CD8-positive, alpha-beta memory T cell (primary cell): ENCODE data around the gene HEPN1. TPM values are rescaled to one million over a fixed set of nuclear protein-coding genes. Genes with fewer than 3 reads are reported as not detected.

Experiments used
- CTCF ChIA-PET: fragments of 350-600 bp; sonication (Branson Sonifier 250); formaldehyde crosslinking; loops from one replicate; lab custom pipeline; 2021; ENCODE audit warnings: antibody characterized with exemption; lab: Charles Lee
- POLR2A ChIA-PET: fragments of 350-600 bp; sonication (Branson Sonifier 250); formaldehyde crosslinking; loops from one replicate; lab custom pipeline; 2021; ENCODE audit warnings: antibody characterized with exemption; lab: Charles Lee
- DNase-seq, 5 donors: peaks; one replicate each; pipeline versions ENCODE4 v3.0.0 to v3.0.0-alpha.2; 2020 to 2022; ENCODE audit warnings: mixed read lengths in 1 of 5
- H3K27ac ChIP-seq: one replicate; pipeline ENCODE4 v1.7.0; 2013; ENCODE audit warnings: low read depth, mild to moderate bottlenecking, low read length, moderate library complexity
- H3K27me3 ChIP-seq: 2 replicates; pipeline ENCODE4 v1.7.0; 2013; ENCODE audit warnings: low read length, mild to moderate bottlenecking; ENCODE audit not compliant: insufficient read depth, poor library complexity, severe bottlenecking
- H3K36me3 ChIP-seq: 2 replicates; pipeline ENCODE4 v1.7.0; 2013; ENCODE audit warnings: mild to moderate bottlenecking, low read length, moderate library complexity; ENCODE audit not compliant: insufficient read depth
- H3K4me1 ChIP-seq: 2 replicates; pipeline ENCODE4 v1.7.0; 2013; ENCODE audit warnings: mild to moderate bottlenecking, low read length, moderate library complexity; ENCODE audit not compliant: insufficient read depth
- H3K4me3 ChIP-seq: 2 replicates; pipeline ENCODE4 v1.7.0; 2013; ENCODE audit warnings: mild to moderate bottlenecking, low read length
- H3K9me3 ChIP-seq: 2 replicates; pipeline ENCODE4 v1.7.0; 2013; ENCODE audit warnings: mild to moderate bottlenecking, low read length
- H3K27ac Mint-ChIP-seq, 8 donors: one replicate each; pipeline ENCODE4 v1.8.0; 2020 to 2021; ENCODE audit warnings: mixed read lengths in 8 of 8, mild to moderate bottlenecking in 6 of 8, inconsistent platforms in 3 of 8, moderate library complexity in 3 of 8
- H3K27me3 Mint-ChIP-seq, 2 donors: one replicate each; pipeline ENCODE4 v1.8.0; 2020 to 2021; ENCODE audit warnings: mixed read lengths in 2 of 2, mild to moderate bottlenecking in 1 of 2, moderate library complexity in 1 of 2
- H3K36me3 Mint-ChIP-seq, 3 donors: one replicate each; pipeline ENCODE4 v1.8.0; 2020 to 2021; ENCODE audit warnings: mixed read lengths in 3 of 3, inconsistent platforms in 1 of 3, mild to moderate bottlenecking in 1 of 3
- H3K4me1 Mint-ChIP-seq, 3 donors: one replicate each; pipeline ENCODE4 v1.8.0; 2020 to 2021; ENCODE audit warnings: mixed read lengths in 3 of 3, inconsistent platforms in 1 of 3, mild to moderate bottlenecking in 1 of 3
- H3K4me3 Mint-ChIP-seq, 7 donors: one replicate each; pipeline ENCODE4 v1.8.0; 2020 to 2021; ENCODE audit warnings: mixed read lengths in 7 of 7, mild to moderate bottlenecking in 6 of 7, moderate library complexity in 4 of 7, inconsistent platforms in 2 of 7
- H3K9me3 Mint-ChIP-seq, 5 donors: one replicate each; pipeline ENCODE4 v1.8.0; 2020 to 2022; ENCODE audit warnings: mixed read lengths in 5 of 5, mild to moderate bottlenecking in 3 of 5, moderate library complexity in 2 of 5, inconsistent platforms in 1 of 5
- polyA plus RNA-seq: library from polyadenylated mRNA; unstranded; fragments of 300-500 nt; fragmentation: Illumina TruSeq; gene quantifications from one replicate; pipeline ENCODE4 v1.2.3, GENCODE V29; 2021
- total RNA-seq, 2 experiments: library from RNA; stranded (reverse); gene quantifications; one replicate each; pipeline ENCODE4 v1.2.3, GENCODE V29; 2021

The HEPN1 gene
- total and polyA plus RNA-seq, 3 experiments from 2014 or later, result not detected

- no peak for DNase-seq
- no peaks in the 10 kb centered on the region for H3K36me3 Mint-ChIP-seq
- Histone ChIP-seq H3K36me3 (no peaks in the 10 kb centered on the region), H3K27me3 (peaks cover 4% of the 10 kb centered on the region), H3K4me1 (no peaks in the 10 kb centered on the region), H3K9me3 (no peaks in the 10 kb centered on the region), H3K4me3 (no peak overlapping the region), H3K27ac (no peak overlapping the region)
- ChIA-PET POLR2A (no interaction called here), CTCF (interaction anchor here (2.2 kb wide), 1 partner anchor 10 kb away, joined by 7 read pairs; no protein-coding TSS in a partner anchor)
- H3K27me3 Mint-ChIP-seq, result peaks cover 4 to 30% of the 10 kb centered on the region in 2 donors
- no peaks in the 10 kb centered on the region for H3K4me1 Mint-ChIP-seq
- H3K27ac Mint-ChIP-seq, result peak overlapping the region in 1 of 8 donors; percentile 88
- H3K4me3 Mint-ChIP-seq, result no peak overlapping the region
- no peaks in the 10 kb centered on the region for H3K9me3 Mint-ChIP-seq
Measured at GRCh38 chr11:124886476-124886875, 32.6 kb upstream of the HEPN1 start.

- Mint-ChIP-seq H3K36me3 (no peaks in the 10 kb centered on the region), H3K27me3 (peaks cover 4 to 30% of the 10 kb centered on the region in 2 donors), H3K4me3 (no peak overlapping the region), H3K9me3 (no peaks in the 10 kb centered on the region), H3K27ac (no peak overlapping the region), H3K4me1 (no peaks in the 10 kb centered on the region)
- no peak overlapping the region for H3K4me3 ChIP-seq
- CTCF ChIA-PET, result interaction anchor here (0.6 to 2.2 kb wide), 2 partner anchors 11 kb away, joined by 3 to 7 read pairs; no protein-coding TSS in a partner anchor
- H3K27ac ChIP-seq, result no peak overlapping the region
- no peak for DNase-seq
- H3K27me3 ChIP-seq, result peaks cover 4% of the 10 kb centered on the region
- H3K36me3 ChIP-seq, result no peaks in the 10 kb centered on the region
- H3K4me1 ChIP-seq, result no peaks in the 10 kb centered on the region
- no peaks in the 10 kb centered on the region for H3K9me3 ChIP-seq
- POLR2A ChIA-PET, result no interaction called here
Measured at GRCh38 chr11:124886978-124887666, 31.9 kb upstream of the HEPN1 start.

- H3K27me3 ChIP-seq, result peaks cover 4% of the 10 kb centered on the region
- no peaks in the 10 kb centered on the region for H3K9me3 Mint-ChIP-seq
- H3K9me3 ChIP-seq, result no peaks in the 10 kb centered on the region
- H3K27ac Mint-ChIP-seq, result no peak overlapping the region
- no peak for DNase-seq
- no peak overlapping the region for H3K27ac ChIP-seq
- no peaks in the 10 kb centered on the region for H3K4me1 Mint-ChIP-seq
- H3K27me3 Mint-ChIP-seq, result peaks cover 4 to 30% of the 10 kb centered on the region in 2 donors
- no peaks in the 10 kb centered on the region for H3K36me3 ChIP-seq
- CTCF ChIA-PET, result interaction anchor here (0.6 to 2.2 kb wide), 2 partner anchors 11 kb away, joined by 3 to 7 read pairs; no protein-coding TSS in a partner anchor
- H3K4me1 ChIP-seq, result no peaks in the 10 kb centered on the region
- H3K4me3 Mint-ChIP-seq, result no peak overlapping the region
- POLR2A ChIA-PET, result no interaction called here
- no peaks in the 10 kb centered on the region for H3K36me3 Mint-ChIP-seq
- no peak overlapping the region for H3K4me3 ChIP-seq
Measured at GRCh38 chr11:124887667-124888013, 31.4 kb upstream of the HEPN1 start.

- no peaks in the 10 kb centered on the region for H3K36me3 ChIP-seq
- Mint-ChIP-seq H3K27ac (peak overlapping the region in 1 of 8 donors; percentile 35), H3K27me3 (peaks cover 1 to 30% of the 10 kb centered on the region in 2 donors), H3K4me1 (no peaks in the 10 kb centered on the region), H3K4me3 (no peak overlapping the region), H3K9me3 (no peaks in the 10 kb centered on the region), H3K36me3 (no peaks in the 10 kb centered on the region)
- POLR2A ChIA-PET, result no interaction called here
- no peak for DNase-seq
- no peaks in the 10 kb centered on the region for H3K9me3 ChIP-seq
- H3K27me3 ChIP-seq, result peaks cover 4% of the 10 kb centered on the region
- no peaks in the 10 kb centered on the region for H3K4me1 ChIP-seq
- H3K4me3 ChIP-seq, result no peak overlapping the region
- H3K27ac ChIP-seq, result no peak overlapping the region
- CTCF ChIA-PET, result interaction anchor here (0.5 to 2.4 kb wide), 3 partner anchors 13 to 1558 kb away, joined by 3 to 7 read pairs (median 4); no protein-coding TSS in a partner anchor
Measured at GRCh38 chr11:124889191-124890091, 29.6 kb upstream of the HEPN1 start.

- ChIA-PET CTCF (interaction anchor here (2.4 kb wide), 1 partner anchor 14 kb away, joined by 7 read pairs; no protein-coding TSS in a partner anchor), POLR2A (no interaction called here)
- H3K4me3 Mint-ChIP-seq, result no peak overlapping the region
- Histone ChIP-seq H3K4me1 (no peaks in the 10 kb centered on the region), H3K36me3 (no peaks in the 10 kb centered on the region), H3K9me3 (no peaks in the 10 kb centered on the region), H3K27ac (no peak overlapping the region), H3K27me3 (no peaks in the 10 kb centered on the region), H3K4me3 (no peak overlapping the region)
- DNase-seq, result no peak
- H3K27ac Mint-ChIP-seq, result no peak overlapping the region
- H3K27me3 Mint-ChIP-seq, result peaks cover 1 to 33% of the 10 kb centered on the region in 2 donors
- no peaks in the 10 kb centered on the region for H3K4me1 Mint-ChIP-seq
- H3K9me3 Mint-ChIP-seq, result no peaks in the 10 kb centered on the region
- H3K36me3 Mint-ChIP-seq, result no peaks in the 10 kb centered on the region
Measured at GRCh38 chr11:124890151-124890550, 28.9 kb upstream of the HEPN1 start.

- Mint-ChIP-seq H3K9me3 (no peaks in the 10 kb centered on the region), H3K36me3 (no peaks in the 10 kb centered on the region), H3K27ac (no peak overlapping the region), H3K4me3 (no peak overlapping the region), H3K4me1 (no peaks in the 10 kb centered on the region), H3K27me3 (peaks cover 3 to 28% of the 10 kb centered on the region in 2 donors)
- Histone ChIP-seq H3K4me3 (no peak overlapping the region), H3K9me3 (no peaks in the 10 kb centered on the region), H3K27me3 (no peaks in the 10 kb centered on the region), H3K27ac (no peak overlapping the region), H3K4me1 (no peaks in the 10 kb centered on the region), H3K36me3 (no peaks in the 10 kb centered on the region)
- CTCF ChIA-PET, result interaction anchor here (2.4 kb wide), 1 partner anchor 15 kb away, joined by 7 read pairs; no protein-coding TSS in a partner anchor
- DNase-seq, result no peak
- POLR2A ChIA-PET, result no interaction called here
Measured at GRCh38 chr11:124890683-124891372, 28.2 kb upstream of the HEPN1 start.

- H3K4me1 ChIP-seq, result no peaks in the 10 kb centered on the region
- Mint-ChIP-seq H3K9me3 (no peaks in the 10 kb centered on the region), H3K36me3 (no peaks in the 10 kb centered on the region), H3K27me3 (peaks cover 4 to 24% of the 10 kb centered on the region in 2 donors), H3K4me1 (no peaks in the 10 kb centered on the region), H3K4me3 (no peak overlapping the region), H3K27ac (no peak overlapping the region)
- H3K36me3 ChIP-seq, result no peaks in the 10 kb centered on the region
- no peaks in the 10 kb centered on the region for H3K9me3 ChIP-seq
- CTCF ChIA-PET, result no interaction called here
- H3K27me3 ChIP-seq, result no peaks in the 10 kb centered on the region
- H3K4me3 ChIP-seq, result no peak overlapping the region
- POLR2A ChIA-PET, result no interaction called here
- no peak for DNase-seq
- H3K27ac ChIP-seq, result no peak overlapping the region
Measured at GRCh38 chr11:124891373-124891861, 27.6 kb upstream of the HEPN1 start.
